GM23248 (cell line): ENCODE measurements around the gene GALNT18.

Source experiments
- EZH2 ChIP-seq: fragments of 200-600 bp; sonication (generic); IDR thresholded peaks from 2 replicates; pipeline ENCODE4 v1.6.1; 2018; ENCODE audit warnings: antibody characterized with exemption, mild to moderate bottlenecking; ENCODE audit not compliant: insufficient read depth, poor library complexity, severe bottlenecking
- EZH2phosphoT487 ChIP-seq: fragments of 200-600 bp; sonication (generic); IDR thresholded peaks from 2 replicates; pipeline ENCODE4 v1.6.1; 2018; ENCODE audit warnings: antibody characterized with exemption, moderate library complexity, mild to moderate bottlenecking, low read depth; ENCODE audit not compliant: insufficient read depth

- TF ChIP-seq EZH2phosphoT487 (no peak), EZH2 (no peak)
Measured at GRCh38 chr11:11451501-11452005, 170.3 kb downstream of the GALNT18 start.
